GM19455 (cell line): Measurements from ENCODE around the gene PDS5A.
"Not testable (repeated sequence)": the region's sequence is repeated elsewhere in the genome, so short reads cannot be mapped to it uniquely, and the experiment has no call there.

ENCODE experiments used
- ATAC-seq: cut with Tn5 transposase; IDR thresholded peaks from one replicate; pipeline ENCODE4 v1.9.1; 2021; ENCODE audit not compliant: unreplicated experiment

PDS5A gene

DNA sequence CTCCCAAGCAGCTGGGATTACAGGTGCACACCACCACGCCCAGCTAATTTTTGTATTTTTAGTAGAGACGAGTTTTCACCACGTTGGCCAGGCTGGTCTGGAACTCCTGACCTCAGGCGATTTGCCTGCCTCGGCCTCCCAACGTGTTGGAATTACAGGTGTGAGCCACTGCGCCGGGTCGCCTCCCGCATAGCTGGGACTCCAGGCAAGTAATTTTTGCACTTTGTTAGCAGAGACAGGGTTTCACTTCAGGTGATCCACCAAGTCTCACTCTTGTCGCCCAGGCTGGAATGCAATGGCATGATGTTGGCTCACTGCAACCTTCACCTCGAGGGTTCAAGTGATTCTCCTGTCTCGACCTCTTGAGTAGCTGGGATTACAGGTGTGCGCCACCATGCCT is 137.2 kb downstream of the PDS5A start:
- ATAC-seq, result not testable (repeated sequence)

DNA sequence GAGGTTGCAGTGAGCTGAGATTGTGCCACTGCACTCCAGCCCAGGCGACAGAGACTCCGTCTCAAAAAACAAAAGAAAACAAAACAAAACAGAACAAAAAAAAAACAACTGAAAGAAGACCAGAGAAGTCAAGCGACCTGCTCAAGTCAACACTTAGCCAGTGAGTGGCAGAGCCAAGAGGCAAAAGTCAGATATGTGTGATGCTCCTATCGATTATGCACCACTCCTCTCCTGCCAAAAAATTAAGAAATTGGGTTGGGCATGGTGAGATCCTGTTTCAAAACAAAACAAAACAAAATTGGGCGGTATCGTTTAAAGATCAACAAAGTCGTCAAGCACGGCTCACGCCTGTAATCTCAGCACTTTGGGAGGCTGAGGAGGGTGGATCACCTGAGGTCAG is 137.7 kb downstream of the PDS5A start:
- no peak for ATAC-seq

DNA sequence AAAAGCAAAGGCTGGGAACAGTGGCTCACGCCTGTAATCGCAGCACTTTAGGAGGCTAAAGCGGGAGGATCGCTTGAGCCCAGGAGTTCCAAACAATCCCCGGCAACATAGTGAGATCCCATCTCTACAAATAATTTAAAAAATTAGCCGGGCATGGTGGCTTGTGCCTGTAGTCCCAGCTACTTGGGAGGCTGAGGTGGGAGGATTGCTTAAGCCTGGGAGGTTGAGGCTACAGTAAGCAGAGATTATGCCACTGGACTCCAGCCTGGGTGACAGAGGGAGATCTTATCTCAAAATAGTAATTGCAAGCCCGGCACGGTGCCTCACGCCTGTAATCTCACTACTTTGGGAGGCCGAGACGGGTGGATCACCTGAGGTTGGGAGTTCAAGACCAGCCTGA is 139.3 kb downstream of the PDS5A start:
- not testable (repeated sequence) for ATAC-seq

DNA sequence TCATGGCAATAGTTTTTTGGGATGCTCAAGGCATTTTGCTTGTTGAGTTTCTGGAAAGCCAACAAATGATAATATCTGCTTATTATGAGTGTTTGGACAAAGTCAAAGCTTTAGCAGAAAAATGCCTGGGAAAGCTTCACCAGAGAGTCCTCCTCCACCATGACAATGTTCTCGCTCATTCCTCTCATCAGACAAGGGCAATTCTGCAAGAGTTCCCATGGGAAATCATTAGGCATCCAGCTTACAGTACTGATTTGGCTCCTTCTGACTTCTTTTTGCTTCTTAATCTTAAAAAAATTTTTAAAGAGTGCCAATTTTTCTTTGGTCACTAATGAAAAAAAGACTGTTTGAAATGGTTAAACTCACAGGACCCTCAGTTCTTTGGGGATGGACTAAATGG is 143.4 kb downstream of the PDS5A start:
- no peak for ATAC-seq

DNA sequence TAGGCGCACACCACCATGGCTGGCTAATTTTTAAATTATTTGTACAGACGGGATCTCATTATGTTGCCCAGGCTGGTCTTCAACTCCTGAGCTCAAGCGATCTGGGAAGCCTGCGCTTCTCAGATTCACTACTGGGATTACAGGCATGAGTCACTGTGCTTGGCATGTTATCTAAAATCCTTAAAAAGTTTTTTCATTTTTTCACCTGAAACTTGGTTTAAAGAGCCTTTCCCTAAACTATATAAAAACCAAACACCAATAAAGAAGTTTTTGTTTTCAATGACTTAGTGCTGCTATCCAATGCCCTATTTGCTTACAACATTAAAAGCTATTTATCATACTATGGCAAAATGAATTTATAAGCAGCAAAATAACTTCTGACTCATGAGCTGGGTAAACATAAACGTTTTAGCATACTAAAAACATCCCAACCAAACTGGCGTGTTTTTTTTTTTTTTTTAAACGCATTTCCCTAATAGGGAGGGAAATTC is 151.9 kb downstream of the PDS5A start:
- no peak for ATAC-seq

DNA sequence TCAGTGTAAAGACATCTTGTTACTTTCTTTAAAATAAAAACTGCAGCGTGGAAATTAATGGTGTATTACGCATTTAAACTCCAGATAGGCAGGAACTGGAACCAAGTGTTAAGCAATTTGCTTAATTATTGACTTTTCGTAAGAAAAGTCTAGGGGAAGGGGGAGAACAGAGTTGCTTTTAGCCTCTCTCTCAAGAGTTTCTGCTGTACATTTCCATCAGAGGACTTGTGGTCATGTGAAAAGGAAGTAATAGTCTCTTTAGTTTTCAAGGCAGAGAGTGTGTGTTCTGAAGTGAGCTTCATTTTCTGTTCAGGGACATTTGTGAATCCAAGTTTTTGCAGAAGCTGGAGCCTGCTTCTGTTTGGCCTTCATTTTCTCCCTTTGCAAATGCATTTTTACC is 152.6 kb downstream of the PDS5A start:
- ATAC-seq, result no peak

DNA sequence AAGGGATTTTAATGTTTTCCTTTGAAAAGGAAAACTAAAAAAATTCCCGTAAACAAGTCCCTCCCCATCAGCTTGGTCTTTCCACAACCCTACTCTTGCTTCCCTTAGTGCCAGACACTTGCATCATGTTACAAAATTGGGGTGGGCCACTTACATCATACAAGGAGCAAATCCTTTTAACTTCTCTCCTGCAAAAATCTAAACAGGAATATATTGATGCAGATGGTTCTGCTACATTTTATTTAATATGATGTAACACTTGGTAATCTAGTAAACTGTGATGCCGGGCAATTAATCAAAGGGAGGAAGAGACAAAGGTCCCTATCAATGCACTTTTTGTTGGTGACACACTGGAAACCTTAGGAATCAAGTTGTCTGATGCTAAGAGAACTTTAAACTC is 154.5 kb downstream of the PDS5A start:
- ATAC-seq, result no peak

DNA sequence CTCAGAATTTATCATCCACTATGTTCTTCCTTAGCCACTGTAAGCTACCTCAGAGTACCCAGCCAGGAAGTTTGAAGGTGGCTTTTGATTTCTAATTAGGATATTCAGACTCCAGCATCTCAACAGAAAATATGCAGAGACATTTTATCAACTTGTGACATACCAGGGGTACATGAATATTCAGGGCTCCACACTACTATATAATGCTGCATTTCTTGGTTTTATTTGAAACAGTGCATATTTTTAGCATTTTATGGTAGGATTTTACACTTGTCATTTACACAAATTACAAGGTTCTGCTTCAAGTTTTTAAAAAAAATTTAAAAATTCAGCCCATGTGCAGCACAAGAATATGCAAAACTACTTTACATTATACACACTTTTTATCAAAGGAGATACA is 155.0 kb downstream of the PDS5A start:
- ATAC-seq, result no peak

DNA sequence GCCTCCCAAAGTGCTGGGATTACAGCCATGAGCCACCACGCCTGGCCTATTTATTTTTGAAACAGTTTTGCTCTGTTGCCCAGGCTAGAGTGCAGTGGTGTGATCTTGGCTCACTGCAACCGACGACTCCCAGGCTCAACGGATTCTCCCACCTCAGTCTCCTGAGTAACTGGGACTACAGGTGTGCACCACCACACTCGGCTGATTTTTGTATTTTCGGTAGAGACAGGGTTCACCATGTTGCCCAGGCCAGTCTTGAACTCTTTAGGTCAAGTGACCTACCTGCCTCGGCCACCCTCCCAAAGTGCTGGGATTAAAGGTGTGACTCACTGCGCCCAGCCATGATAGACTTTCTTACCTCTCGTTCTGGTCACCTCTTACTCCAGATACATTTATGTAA is 155.8 kb downstream of the PDS5A start:
- no peak for ATAC-seq

DNA sequence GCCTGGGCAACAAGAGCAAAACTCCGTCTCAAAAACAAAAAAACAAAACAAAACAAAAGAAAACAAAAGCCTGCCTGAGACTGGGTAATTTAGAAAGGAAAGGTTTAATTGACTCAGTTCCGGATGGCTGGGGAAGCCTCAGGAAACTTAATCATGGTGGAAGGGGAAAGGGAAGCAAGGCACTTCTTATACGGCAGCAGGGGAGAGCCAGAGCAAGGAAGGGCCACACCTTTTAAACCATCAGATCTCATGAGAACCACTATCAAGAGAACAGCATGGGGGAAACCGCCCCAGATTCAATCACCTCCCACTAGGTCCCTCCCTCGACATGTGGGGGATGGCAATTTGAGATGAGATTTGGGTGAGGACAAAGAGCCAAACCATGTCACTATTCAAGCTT is 157.5 kb downstream of the PDS5A start:
- ATAC-seq, result no peak

DNA sequence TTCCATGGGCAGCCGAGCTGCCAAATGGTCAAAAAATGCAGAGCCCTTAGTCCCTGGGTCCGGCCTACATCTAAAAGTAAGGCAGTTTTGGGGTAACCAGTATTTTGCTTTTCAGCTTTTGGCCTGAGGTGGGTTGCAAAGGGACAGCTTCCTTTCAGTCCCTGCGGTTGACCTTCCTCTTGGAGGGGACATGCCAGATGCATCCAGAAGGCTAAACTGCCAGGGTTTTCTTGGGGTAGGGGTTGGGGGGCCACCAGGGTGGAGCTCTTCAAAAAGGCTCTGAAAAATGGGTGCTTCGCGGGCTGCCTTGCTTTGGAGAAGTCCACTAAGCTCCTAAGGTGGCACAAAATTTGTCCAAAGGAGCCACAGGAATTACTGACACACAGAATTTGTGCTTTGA is 159.1 kb downstream of the PDS5A start:
- ATAC-seq, result no peak

DNA sequence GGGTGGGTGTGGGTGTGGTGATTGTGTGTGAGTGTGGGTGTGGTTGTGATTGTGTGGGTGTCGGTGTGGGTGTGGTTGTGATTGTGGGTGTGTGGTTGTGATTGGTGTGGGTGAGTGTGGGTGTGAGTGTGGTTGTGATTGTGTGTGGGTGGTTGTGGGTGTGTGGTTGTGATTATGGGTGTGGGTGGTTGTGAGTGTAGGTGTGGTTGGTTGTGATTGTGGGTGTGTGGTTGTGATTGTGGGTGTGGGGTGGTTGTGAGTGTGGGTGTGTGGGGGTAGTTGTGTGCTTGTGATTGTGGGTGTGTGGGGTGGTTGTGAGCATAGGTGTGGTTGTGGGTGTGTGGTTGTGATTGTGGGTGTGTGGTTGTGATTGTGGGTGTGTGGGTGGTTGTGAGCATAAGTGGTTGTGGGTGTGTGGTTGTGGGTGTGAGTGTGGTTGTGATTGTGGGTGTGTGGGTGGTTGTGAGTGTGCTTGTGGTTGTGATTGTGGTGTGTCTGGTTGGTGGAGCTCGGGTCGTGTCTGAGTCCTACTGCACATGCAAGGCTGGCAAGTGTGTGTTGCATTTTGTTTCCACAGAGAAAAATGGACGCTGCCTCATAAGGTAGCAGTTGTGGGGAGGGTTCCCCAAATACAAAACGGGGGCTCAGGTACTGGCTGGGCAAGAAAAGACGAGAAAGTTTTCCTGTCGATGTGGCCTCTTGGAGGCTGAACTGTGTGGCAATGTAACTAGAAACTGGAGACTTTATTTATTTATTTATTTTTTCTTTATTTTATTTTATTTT is 163.1 kb downstream of the PDS5A start:
- ATAC-seq, result no peak

DNA sequence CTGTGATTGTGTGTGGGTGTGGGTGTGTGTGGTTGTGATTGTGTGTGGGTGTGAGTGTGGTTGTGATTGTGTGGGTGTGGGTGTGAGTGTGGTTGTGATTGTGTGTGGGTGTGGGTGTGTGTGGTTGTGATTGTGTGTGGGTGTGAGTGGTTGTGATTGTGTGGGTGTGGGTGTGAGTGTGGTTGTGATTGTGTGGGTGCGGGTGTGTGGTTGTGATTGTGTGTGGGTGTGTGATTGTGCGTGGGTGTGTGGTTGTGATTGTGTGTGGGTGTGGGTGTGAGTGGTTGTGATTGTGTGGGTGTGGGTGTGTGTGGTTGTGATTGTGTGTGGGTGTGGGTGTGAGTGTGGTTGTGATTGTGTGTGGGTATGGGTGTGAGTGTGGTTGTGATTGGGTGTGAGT is 163.9 kb downstream of the PDS5A start:
- ATAC-seq, result not testable (repeated sequence)

DNA sequence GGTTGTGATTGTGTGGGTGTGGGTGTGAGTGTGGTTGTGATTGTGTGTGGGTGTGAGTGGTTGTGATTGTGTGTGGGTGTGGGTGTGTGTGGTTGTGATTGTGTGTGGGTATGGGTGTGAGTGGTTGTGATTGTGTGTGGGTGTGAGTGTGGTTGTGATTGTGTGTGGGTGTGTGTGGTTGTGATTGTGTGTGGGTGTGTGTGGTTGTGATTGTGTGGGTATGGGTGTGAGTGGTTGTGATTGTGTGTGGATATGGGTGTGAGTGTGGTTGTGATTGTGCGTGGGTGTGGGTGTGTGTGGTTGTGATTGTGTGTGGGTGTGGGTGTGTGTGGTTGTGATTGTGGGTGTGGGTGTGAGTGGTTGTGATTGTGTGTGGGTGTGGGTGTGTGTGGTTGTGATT is 164.7 kb downstream of the PDS5A start:
- ATAC-seq, result not testable (repeated sequence)

DNA sequence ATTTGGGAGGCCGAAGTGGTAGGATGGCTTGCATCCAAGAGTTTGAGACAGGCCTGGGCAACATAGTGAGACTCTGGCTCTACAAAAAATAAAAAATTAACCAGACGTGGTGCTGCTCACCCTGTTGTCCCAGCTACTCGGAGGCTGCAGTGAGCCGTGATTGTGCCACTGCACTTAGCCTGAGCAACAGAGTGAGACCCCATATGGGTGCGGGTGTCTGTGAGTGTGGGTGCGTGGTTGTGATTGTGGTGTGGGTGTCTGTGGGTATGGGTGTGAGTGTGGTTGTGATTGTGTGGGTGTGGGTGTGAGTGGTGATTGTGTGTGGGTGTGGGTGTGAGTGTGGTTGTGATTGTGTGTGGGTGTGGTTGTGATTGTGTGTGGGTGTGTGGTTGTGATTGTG is 165.2 kb downstream of the PDS5A start:
- no peak for ATAC-seq

DNA sequence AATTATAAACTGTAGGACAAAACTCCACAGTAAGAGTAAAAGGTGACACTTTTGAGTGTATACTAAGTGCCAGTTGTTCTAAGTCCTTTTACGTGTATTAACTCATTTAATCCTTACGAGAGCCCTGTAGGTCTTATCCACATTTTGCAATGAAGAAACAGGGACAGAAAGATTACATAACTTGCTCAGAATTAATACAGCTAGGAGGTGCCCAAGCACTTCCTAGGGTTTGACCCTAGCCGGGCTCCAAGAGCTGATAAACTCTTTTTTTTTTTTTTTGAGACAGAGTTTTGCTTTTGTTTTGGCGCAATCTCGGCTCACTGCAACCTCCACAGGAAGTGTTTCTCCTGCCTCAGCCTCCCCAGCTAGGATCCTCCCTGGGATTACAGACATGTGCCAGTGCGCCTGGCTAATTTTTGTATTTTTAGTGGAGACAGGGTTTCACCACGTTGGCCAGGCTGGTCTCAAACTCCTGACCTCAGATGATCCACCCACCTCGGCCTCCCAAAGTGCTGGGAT is 169.4 kb downstream of the PDS5A start:
- ATAC-seq, result no peak

DNA sequence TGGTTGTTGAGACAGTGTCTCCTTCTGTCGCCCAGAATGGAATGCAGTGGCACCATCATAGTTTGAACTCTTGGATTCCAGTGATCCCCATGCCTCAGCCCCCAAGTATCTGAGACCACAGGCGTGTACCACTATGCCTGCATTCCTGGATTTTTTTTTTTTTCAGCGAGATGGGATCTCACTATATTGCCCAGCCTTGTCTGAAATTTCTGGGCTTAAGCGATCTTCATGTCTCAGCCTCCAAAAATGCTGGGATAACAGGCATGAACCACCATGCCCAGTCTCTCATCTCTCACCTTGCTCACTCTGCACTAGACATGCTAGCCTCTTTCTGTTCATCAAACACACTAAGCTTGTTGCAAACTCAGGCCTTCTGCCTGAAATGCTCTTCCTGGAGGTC is 175.7 kb downstream of the PDS5A start:
- ATAC-seq, result no peak

DNA sequence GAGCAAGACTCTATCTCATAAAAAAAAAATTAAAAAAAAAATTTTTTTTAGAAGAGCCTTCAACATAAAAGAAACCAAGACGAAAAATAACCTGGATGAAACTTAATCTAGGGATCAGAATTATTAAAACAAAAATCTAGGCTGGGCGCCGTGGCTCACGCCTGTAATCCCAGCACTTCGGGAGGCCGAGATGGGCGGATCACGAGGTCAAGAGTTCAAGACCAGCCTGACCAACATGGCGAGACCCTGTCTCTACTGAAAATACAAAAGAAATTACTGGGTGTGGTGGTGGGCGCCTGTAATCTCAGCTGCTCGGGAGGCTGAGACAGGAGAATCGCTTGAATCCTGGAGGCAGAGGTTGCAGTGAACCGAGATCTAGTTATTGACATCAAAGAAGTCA is 184.7 kb downstream of the PDS5A start:
- ATAC-seq, result not testable (repeated sequence)

DNA sequence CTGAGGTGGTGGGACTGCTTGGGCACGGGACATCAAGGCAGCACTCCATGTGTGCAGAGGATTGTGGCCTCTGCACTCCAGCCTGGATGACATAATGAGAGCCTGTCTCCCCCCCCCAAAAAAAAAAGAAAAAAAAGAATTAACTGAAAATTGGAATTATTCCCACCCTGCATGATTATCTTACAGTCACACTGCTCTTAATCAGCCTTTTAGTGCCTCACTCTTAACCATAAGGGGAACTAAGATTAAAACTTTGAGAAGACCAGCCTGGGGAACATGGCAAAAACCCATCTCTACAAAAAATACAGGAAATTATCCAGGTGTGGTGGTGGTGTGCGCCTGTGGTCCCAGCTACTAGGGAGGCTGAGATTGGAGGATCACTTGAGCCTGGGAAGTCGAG is 185.2 kb downstream of the PDS5A start:
- no peak for ATAC-seq

DNA sequence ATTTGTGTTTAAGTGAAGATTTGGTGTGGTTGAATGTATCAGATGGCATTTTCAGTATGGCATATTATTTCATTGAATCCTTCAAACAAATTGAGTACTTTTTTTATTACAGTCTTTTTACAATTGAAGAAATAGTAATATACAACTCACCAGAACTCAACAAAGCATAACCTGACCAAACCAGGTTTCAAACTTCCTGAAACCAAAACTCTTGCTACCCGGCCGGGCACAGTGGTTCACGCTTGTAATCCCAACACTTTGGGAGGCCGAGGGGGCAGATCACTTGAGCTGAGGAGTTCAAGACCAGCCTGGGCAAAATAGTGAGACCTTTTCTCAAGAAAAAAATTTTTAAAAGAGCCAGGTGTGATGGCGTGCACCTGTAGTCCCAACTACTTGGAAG is 185.6 kb downstream of the PDS5A start:
- no peak for ATAC-seq

DNA sequence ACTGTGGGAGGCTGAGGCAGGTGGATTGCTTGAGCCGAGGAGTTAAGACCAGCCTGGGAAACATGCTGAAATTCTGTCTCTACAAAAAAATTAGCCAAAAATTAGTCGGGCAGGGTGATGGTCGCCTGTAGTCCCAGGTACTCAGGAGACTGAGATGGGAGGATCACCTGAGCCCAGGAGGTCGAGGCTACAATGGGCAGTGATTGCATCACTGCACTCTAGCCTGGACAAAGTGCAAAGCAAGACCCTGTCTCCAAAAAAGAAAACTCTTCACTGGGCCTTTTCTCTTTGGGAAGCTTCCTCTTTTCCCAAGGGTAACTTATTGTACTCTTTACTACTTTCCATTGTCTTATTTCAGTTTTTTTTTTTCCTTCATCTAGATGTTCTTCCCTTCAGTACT is 190.9 kb downstream of the PDS5A start:
- no peak for ATAC-seq

DNA sequence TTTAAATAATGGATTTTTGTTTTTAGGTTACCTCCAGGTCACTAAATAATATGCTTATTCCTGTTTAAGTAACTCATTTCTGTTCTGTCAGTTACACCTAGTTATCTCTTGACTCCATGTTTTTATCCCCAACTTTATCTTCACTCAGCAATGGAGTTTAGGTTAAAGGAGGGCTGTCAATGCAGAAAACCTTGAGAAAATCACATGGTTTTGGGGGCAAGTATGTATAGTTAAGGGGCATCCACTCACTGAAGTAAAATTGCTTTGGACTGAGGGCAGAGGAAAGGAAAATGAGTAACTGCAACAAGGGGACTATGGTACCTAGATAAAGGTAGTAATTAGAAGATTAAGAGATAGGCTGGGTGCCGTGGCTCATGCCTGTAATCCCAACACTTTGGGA is 192.6 kb downstream of the PDS5A start:
- no peak for ATAC-seq

DNA sequence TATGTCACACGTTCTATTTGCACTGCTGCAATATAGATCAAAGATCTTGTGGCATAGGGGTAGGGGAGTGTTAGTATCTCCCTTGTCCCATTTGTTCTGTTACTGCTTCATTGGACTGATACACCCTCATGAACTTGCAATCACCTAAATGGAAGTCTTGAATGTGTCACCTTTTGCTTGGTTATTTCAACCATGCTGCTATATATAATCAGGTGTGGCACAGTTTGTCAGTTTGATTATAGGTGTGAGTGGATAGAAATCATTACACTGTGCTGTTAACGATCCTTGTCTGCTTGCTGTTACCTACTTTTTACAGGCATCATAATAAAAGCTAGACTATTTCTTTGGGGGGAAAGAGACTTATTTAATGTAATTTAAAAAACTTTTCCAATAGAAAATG is 195.7 kb downstream of the PDS5A start:
- not testable (repeated sequence) for ATAC-seq
